Measurements from ENCODE around the gene INCENP. TPM values are rescaled to one million over a fixed set of nuclear protein-coding genes. Genes with fewer than 3 reads are reported as not detected.
"Not testable (repeated sequence)": the region's sequence is repeated elsewhere in the genome, so short reads cannot be mapped to it uniquely, and the experiment has no call there.

INCENP gene
- total RNA-seq, 4 donors from 2014 or later: 33.8 to 84.0 (median 53.1) TPM

DNA sequence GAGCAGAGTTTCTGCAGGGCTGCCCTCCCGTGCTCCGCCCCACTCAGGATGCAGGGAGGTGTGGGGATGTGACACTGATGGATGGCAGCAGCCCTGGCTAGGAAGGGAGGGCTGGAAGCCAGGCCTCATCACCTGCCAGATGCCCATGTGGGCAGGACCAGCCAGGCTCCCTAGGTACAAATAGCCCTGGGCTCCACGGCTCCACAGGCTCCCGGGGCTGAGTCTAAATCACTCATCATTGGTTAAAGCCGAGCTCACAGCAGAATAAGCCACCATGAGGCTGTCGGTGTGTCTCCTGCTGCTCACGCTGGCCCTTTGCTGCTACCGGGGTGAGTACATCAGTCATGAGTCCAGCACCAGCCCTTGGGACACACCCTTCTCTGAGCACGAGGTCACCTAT is 66.2 kb downstream of the INCENP start, which contains the start of gene SCGB1D1:
Gene SCGB1D1 (plus strand): TSS at position 206 of the 400 bp plus-strand sequence. CDS start 69 bp downstream, at position 275.
- Histone ChIP-seq H3K4me3 (no peak within 1 kb of the TSS), H3K27me3 (peaks cover 0 to 71% (median 0%) of the 10 kb centered on the region in 4 donors), H3K36me3 (no peaks in the 10 kb centered on the region), H3K4me1 (no peaks in the 10 kb centered on the region), H3K9me3 (no peaks in the 10 kb centered on the region), H3K27ac (no peak within 1 kb of the TSS)
- WGBS, 2 donors: 30 to 68% methylated on average over 3 to 4 of the region's 9 CpGs
- DNase-seq: no peak
- no peak for TF ChIP-seq POLR2A (IDR thresholded peaks at IDR 0.05)
- TF ChIP-seq, protein P1, sequence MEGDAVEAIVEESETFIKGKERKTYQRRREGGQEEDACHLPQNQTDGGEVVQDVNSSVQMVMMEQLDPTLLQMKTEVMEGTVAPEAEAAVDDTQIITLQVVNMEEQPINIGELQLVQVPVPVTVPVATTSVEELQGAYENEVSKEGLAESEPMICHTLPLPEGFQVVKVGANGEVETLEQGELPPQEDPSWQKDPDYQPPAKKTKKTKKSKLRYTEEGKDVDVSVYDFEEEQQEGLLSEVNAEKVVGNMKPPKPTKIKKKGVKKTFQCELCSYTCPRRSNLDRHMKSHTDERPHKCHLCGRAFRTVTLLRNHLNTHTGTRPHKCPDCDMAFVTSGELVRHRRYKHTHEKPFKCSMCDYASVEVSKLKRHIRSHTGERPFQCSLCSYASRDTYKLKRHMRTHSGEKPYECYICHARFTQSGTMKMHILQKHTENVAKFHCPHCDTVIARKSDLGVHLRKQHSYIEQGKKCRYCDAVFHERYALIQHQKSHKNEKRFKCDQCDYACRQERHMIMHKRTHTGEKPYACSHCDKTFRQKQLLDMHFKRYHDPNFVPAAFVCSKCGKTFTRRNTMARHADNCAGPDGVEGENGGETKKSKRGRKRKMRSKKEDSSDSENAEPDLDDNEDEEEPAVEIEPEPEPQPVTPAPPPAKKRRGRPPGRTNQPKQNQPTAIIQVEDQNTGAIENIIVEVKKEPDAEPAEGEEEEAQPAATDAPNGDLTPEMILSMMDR (IDR thresholded peaks at IDR 0.05): no peak
- intact Hi-C loops (cut with DNase I): no loop called here

DNA sequence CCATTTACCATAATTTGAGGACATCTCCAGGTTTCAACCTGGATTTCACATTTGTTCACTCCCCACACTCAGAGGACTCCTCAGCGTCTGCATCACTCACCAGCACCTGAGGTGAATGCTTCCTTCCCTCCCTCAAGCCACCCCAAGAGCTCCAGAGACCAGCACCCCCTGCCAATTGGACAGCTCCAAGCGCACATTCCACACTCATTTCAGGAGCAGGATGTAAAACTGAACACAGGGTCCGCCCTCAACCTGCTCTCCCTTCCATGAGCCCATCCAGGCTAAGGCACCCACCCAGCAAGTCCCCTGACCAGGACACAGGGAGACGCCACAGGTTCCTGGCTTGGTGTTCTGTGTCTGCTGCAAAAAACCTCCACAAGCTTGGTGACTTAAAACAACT is 70.1 kb downstream of the INCENP start:
- WGBS, 2 donors: 35 to 84% methylated on average over 4 of the region's 4 CpGs
- intact Hi-C loops (cut with DNase I): no loop called here
- H3K27me3 ChIP-seq: peaks cover 0 to 73% (median 0%) of the 10 kb centered on the region in 4 donors
- no peak overlapping the region for H3K4me3 ChIP-seq
- DNase-seq: no peak
- no peaks in the 10 kb centered on the region for H3K36me3 ChIP-seq
- no peak for TF ChIP-seq POLR2A (IDR thresholded peaks at IDR 0.05)
- TF ChIP-seq, protein P1 (IDR thresholded peaks at IDR 0.05): no peak
- no peak overlapping the region for H3K27ac ChIP-seq
- H3K4me1 ChIP-seq: no peaks in the 10 kb centered on the region
- no peaks in the 10 kb centered on the region for H3K9me3 ChIP-seq

DNA sequence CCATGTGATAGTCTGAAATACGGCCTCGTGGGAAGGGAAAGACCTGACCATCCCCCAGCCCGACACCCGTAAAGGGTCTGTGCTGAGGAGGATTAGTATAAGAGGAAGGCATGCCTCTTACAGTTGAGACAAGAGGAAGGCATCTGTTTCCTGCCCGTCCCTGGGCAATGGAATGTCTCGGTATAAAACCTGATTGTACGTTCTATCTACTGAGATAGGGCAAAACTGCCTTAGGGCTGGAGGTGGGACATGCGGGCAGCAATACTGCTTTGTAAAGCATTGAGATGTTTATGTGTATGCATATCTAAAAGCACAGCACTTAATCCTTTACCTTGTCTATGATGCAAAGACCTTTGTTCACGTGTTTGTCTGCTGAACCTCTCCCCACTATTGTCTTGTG is 71.2 kb downstream of the INCENP start:
- H3K27ac ChIP-seq; H3K4me3 ChIP-seq; H3K9me3 ChIP-seq; H3K4me1 ChIP-seq; intact Hi-C loops (cut with DNase I); H3K36me3 ChIP-seq; DNase-seq: not testable (repeated sequence)
- WGBS, 2 donors: 35% methylated on average over 2 of the region's 9 CpGs; no CpG with 5 or more reads in 1 of the 2 donors
- H3K27me3 ChIP-seq: peaks cover 0 to 71% (median 0%) of the 10 kb centered on the region in 4 donors

DNA sequence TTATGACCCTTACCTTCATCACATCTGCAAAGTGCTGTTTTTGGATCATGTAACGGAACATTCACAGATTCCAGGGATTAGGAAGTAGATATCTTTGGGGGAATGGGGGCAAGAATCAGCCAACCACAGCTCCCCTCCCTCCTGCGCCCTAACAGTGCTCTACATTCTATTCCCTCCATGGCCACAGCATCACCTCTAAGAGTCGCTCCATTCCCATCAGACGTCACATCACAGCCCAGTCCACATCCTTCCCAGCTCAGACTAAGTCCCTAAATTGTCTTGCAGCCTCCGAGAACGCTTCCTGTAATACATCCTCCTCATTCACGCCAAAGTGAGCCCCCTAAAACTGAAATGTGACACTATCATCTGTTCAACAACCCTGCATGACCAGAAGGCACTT is 72.1 kb downstream of the INCENP start:
- no peak for DNase-seq

DNA sequence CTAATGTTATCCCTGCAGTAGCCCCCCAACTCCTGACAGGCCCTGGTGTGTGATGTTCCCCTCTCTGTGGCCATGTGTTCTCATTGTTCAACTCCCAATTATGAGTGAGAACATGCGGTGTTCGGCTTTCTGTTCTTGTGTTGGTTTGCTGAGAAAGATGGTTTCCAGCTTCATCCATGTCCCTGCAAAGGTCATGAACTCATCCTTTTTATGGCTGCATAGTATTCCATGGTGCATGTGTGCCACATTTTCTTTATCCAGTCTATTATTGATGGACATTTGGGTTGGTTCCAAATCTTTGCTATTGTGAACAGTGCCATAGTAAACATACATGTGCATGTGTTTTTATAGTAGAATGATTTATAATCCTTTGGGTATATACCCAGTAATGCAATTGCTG is 73.6 kb downstream of the INCENP start:
- H3K27me3 ChIP-seq: peaks cover 0 to 62% (median 0%) of the 10 kb centered on the region in 4 donors
- H3K27ac ChIP-seq; H3K4me3 ChIP-seq; H3K4me1 ChIP-seq; H3K9me3 ChIP-seq; H3K36me3 ChIP-seq; DNase-seq; intact Hi-C loops (cut with DNase I): not testable (repeated sequence)
- WGBS, 2 donors: 71 to 97% methylated on average over 2 of the region's 2 CpGs

More for the DNA sequence above, 72.1 kb downstream of the INCENP start:
- no peak overlapping the region for H3K4me3 ChIP-seq
- 67 to 71% methylated on average over 7 of the region's 7 CpGs for WGBS, 2 donors
- TF ChIP-seq, protein P1 (IDR thresholded peaks at IDR 0.05): no peak
- TF ChIP-seq POLR2A (IDR thresholded peaks at IDR 0.05): no peak
- H3K4me1 ChIP-seq: no peaks in the 10 kb centered on the region
- no peak overlapping the region for H3K27ac ChIP-seq
- no peaks in the 10 kb centered on the region for H3K9me3 ChIP-seq
- H3K36me3 ChIP-seq: no peaks in the 10 kb centered on the region
- intact Hi-C loops (cut with DNase I): no loop called here
- H3K27me3 ChIP-seq: peaks cover 0 to 71% (median 0%) of the 10 kb centered on the region in 4 donors

DNA sequence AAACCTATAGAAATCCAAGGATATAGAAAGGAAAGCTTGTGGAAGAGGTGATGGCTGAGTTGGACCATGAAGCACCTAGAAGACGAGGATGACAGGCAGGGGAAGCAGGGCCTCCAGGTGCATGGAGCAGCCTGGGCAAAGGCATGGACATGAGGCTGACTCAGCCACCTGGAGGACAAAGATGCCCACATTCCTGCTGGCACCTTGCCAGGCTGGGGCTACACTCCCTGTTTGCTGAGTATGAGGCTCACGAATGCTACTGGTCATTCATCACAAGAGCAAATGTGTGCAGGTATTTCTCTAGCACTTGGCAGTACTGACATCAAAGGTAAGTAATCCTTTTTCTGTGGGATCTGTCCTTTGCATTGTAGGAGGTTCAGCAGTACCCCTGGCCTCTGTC is 77.6 kb downstream of the INCENP start:
- intact Hi-C loops (cut with DNase I): no loop called here
- TF ChIP-seq POLR2A (IDR thresholded peaks at IDR 0.05): no peak
- DNase-seq: no peak
- peaks cover 0 to 36% (median 0%) of the 10 kb centered on the region in 4 donors for H3K27me3 ChIP-seq
- H3K9me3 ChIP-seq: no peaks in the 10 kb centered on the region
- no peak overlapping the region for H3K27ac ChIP-seq
- H3K4me1 ChIP-seq: peaks cover 0 to 5% (median 0%) of the 10 kb centered on the region in 3 donors
- WGBS, 2 donors: 49 to 61% methylated on average over 2 of the region's 2 CpGs
- no peaks in the 10 kb centered on the region for H3K36me3 ChIP-seq
- no peak overlapping the region for H3K4me3 ChIP-seq

Other genes starting within 250 kb of the INCENP start
- gene FADS3, start 232.5 kb upstream of the INCENP start, total RNA-seq: 10 to 100 TPM in 1 of 4 donors, 1 to 10 TPM in 3; 6.1 to 16.0 (median 7.1) TPM
- 10 to 100 TPM in 1 of 4 donors, 1 to 10 TPM in 2, under 1 TPM in 1; 0.15 to 10.3 (median 5.0) TPM for gene RAB3IL1, start 206.4 kb upstream of the INCENP start, total RNA-seq
- gene BEST1, start 173.7 kb upstream of the INCENP start, total RNA-seq: 1 to 10 TPM in 1 of 4 donors, under 1 TPM in 3; 0.08 to 2.7 (median 0.39) TPM
- gene FTH1, start 156.4 kb upstream of the INCENP start, total RNA-seq: 1,000 to 10,000 TPM in 1 of 4 donors, 100 to 1,000 TPM in 3; 716 to 1,904 (median 760) TPM
- gene SCGB1D1, start 66.2 kb downstream of the INCENP start, total RNA-seq: not detected
- 1 to 10 TPM in 1 of 4 donors, not detected in 3; 1.6 TPM for gene SCGB2A1, start 84.7 kb downstream of the INCENP start, total RNA-seq
- gene SCGB1D2, start 118.2 kb downstream of the INCENP start, total RNA-seq: 1 to 10 TPM in 1 of 4 donors, not detected in 3; 1.5 TPM
- gene SCGB2A2, start 146.1 kb downstream of the INCENP start, total RNA-seq: 10 to 100 TPM in 1 of 4 donors, not detected in 3; 28.7 TPM
- gene SCGB1D4, start 175.1 kb downstream of the INCENP start, total RNA-seq: not detected
- gene ASRGL1, start 213.4 kb downstream of the INCENP start, total RNA-seq: 1 to 10 TPM in 2 of 4 donors, under 1 TPM in 1, not detected in 1; 0.66 to 7.6 (median 4.4) TPM